ENCODE data around the gene EEF1AKMT1. TPM values are rescaled to one million over a fixed set of nuclear protein-coding genes. Genes with fewer than 3 reads are reported as not detected.

Gene EEF1AKMT1
- total and polyA plus RNA-seq, 2 donors (not counting 1 experiment from before 2014, with no cell fraction given): 2.9 to 4.9 TPM

GRCh38 chr13:20729633-20730585 lies 43.9 kb downstream of the EEF1AKMT1 start:
- Mint-ChIP-seq H3K4me1 (no peaks in the 10 kb centered on the region), H3K27me3 (no peaks in the 10 kb centered on the region), H3K4me3 (no peak overlapping the region), H3K27ac (no peak overlapping the region), H3K9me3 (ENCODE audit: insufficient read depth) (no peaks in the 10 kb centered on the region)
- Histone ChIP-seq H3K9me3 (ENCODE audit: control extremely low read depth in 1 of 3, control insufficient read depth in 2 of 3, insufficient read depth in 1 of 3, low read length in 2 of 3) (peaks cover 0 to 2% (median 0%) of the 10 kb centered on the region in 3 donors), H3K4me3 (ENCODE audit: control extremely low read depth in 1 of 5, extremely low read depth in 1 of 5, insufficient read depth in 1 of 5, low read depth in 2 of 5, low read length in 4 of 5) (no peak overlapping the region), H3K79me2 (ENCODE audit: control insufficient read depth, insufficient read depth, low read length) (no peaks in the 10 kb centered on the region), H2AFZ (ENCODE audit: insufficient read depth, low read depth, low read length, poor library complexity, severe bottlenecking) (no peak overlapping the region), H3K9ac (ENCODE audit: low read length) (no peak overlapping the region), H3K27ac (ENCODE audit: low read length in 2 of 2) (no peak overlapping the region), H3K27me3 (replicated peaks in 1 of 4; ENCODE audit: control extremely low read depth in 1 of 4, control insufficient read depth in 3 of 4, insufficient read depth in 4 of 4, low read length in 3 of 4) (no peaks in the 10 kb centered on the region), H3K4me1 (ENCODE audit: control insufficient read depth in 2 of 2, insufficient read depth in 2 of 2, low read length in 2 of 2) (no peaks in the 10 kb centered on the region), H4K20me1 (ENCODE audit: control insufficient read depth, insufficient read depth, low read length, poor library complexity, severe bottlenecking) (no peaks in the 10 kb centered on the region), H3K36me3 (replicated peaks in 1 of 2; ENCODE audit: control extremely low read depth in 1 of 2, control insufficient read depth in 1 of 2, extremely low read depth in 1 of 2, insufficient read depth in 2 of 2, low read length in 1 of 2) (no peaks in the 10 kb centered on the region), H3K4me2 (replicated peaks; ENCODE audit: low read depth, low read length, poor library complexity, severe bottlenecking) (no peak overlapping the region)
- intact Hi-C loops (cut with micrococcal nuclease): no loop called here
- POLR2A ChIA-PET: no interaction called here
- DNase-seq (no peak), ATAC-seq (ENCODE audit: low read depth) (no peak)
- TF ChIP-seq, protein P1, sequence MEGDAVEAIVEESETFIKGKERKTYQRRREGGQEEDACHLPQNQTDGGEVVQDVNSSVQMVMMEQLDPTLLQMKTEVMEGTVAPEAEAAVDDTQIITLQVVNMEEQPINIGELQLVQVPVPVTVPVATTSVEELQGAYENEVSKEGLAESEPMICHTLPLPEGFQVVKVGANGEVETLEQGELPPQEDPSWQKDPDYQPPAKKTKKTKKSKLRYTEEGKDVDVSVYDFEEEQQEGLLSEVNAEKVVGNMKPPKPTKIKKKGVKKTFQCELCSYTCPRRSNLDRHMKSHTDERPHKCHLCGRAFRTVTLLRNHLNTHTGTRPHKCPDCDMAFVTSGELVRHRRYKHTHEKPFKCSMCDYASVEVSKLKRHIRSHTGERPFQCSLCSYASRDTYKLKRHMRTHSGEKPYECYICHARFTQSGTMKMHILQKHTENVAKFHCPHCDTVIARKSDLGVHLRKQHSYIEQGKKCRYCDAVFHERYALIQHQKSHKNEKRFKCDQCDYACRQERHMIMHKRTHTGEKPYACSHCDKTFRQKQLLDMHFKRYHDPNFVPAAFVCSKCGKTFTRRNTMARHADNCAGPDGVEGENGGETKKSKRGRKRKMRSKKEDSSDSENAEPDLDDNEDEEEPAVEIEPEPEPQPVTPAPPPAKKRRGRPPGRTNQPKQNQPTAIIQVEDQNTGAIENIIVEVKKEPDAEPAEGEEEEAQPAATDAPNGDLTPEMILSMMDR (IDR thresholded peaks at IDR 0.05): no peak
- no peak for TF ChIP-seq EZH2 (IDR thresholded peaks at IDR 0.05; ENCODE audit: borderline replicate concordance, insufficient read depth, low read depth, low read length, poor library complexity, severe bottlenecking)
- WGBS (ENCODE audit: insufficient coverage): 93% methylated on average over 26 of the region's 33 CpGs
- CTCF ChIA-PET: no interaction called here

All from B cell (primary cell).